ENCODE data around the gene POU4F2.

POU4F2 gene, protein sequence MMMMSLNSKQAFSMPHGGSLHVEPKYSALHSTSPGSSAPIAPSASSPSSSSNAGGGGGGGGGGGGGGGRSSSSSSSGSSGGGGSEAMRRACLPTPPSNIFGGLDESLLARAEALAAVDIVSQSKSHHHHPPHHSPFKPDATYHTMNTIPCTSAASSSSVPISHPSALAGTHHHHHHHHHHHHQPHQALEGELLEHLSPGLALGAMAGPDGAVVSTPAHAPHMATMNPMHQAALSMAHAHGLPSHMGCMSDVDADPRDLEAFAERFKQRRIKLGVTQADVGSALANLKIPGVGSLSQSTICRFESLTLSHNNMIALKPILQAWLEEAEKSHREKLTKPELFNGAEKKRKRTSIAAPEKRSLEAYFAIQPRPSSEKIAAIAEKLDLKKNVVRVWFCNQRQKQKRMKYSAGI

DNA sequence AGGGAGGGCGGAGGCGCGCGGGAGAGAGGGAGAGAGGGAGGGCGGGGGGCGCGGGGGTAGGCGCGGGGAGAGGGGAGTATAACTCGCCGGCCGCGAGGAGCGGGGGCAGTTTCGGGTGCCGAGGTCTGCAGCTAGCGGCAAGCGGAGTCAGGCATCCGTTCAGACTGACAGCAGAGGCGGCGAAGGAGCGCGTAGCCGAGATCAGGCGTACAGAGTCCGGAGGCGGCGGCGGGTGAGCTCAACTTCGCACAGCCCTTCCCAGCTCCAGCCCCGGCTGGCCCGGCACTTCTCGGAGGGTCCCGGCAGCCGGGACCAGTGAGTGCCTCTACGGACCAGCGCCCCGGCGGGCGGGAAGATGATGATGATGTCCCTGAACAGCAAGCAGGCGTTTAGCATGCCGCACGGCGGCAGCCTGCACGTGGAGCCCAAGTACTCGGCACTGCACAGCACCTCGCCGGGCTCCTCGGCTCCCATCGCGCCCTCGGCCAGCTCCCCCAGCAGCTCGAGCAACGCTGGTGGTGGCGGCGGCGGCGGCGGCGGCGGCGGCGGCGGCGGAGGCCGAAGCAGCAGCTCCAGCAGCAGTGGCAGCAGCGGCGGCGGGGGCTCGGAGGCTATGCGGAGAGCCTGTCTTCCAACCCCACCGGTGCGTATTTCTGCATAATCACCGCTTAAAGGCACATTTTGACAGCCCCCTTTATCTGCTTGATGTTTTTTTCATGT, at the start of gene POU4F2:
TSS of gene POU4F2 (plus strand) at position 108 of the 720 bp plus-strand sequence. CDS start at position 356, 248 bp downstream.
- no peak for DNase-seq

DNA sequence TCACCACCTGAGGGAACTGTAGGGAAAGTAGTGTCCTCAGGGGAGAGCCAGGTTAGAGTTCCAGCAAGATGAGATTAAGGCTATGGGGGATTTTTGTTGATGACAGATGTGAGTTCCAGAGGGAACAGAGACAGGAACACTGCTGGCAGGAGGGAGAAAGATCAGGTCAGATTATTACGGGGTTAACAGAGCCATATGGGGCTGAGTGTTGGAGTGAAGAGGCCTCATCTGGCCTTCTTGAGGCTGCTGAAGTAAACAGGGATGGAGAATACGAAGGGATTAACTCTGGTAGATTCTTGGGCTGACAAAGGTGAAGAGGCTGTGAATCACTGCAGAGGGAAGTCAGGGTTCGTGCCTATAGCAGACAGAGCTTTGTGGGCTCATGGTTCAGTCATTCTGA, 47.9 kb upstream of the POU4F2 start:
- DNase-seq, result no peak

DNA sequence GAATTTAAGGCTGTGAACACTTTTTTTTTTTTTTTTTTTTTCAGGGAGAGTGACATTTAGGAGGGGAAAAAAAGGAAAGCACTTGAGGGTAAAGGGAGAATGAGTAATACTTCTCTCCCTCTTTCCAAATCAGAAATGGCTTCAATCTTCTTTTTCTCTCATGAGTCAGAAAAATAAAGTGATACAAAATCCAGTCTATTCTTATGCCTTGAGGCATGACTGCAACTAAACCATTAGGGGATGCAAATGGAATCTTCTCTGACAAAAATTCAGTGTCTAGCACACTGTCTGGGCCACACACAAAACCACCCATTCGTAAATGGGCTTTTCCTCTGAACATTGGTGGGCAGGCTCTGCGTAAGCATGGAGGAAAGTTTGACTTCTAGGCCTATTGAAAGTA, 46.7 kb upstream of the POU4F2 start:
- DNase-seq, result no peak

DNA sequence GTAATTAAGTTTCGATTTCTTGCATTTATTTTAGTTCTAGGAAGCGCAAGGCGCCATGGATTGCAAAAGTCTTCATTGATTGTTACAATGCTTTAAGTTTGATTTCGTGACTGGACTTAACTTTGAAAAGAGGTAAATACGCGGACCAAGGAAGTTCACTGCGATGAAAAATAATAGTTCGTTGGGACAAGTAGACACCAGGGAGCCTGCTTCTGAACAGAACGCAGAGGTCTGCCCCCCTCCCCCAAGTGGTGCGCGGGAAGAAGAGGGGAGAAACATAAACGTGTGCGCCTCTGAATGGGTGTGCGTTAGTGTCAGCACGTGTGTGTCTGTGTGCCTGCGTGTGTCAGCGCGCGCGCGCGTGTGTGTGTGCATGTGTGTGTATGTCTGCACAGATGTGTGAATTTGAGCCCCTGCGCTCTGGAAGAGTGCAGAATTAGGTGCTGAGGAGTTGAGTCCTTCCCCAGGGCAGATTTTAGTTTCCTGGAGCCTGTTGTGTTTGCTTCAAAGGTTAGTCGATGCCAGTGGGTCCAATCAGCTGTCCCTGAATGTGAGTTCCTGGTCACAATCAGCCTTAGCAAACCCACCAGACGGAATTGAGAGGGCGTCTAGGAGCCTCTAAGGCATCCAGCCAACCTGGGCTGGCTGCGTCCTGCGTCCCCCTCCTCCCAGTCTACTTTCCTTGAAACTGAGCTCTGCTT, 5.8 kb upstream of the POU4F2 start:
- DNase-seq, result no peak

- DNase-seq, result no peak
These were observed 5.3 kb upstream of the POU4F2 start for GRCh38 chr4:146633471-146633800.

GRCh38 chr4:146634825-146635224, 3.9 kb upstream of the POU4F2 start:
- DNase-seq, result no peak

GRCh38 chr4:146637621-146638332, 916 bp upstream of the POU4F2 start:
- peak; percentile 47 to 63 for DNase-seq

GRCh38 chr4:146638333-146638785, 334 bp upstream of the POU4F2 start:
- no peak for DNase-seq

DNA sequence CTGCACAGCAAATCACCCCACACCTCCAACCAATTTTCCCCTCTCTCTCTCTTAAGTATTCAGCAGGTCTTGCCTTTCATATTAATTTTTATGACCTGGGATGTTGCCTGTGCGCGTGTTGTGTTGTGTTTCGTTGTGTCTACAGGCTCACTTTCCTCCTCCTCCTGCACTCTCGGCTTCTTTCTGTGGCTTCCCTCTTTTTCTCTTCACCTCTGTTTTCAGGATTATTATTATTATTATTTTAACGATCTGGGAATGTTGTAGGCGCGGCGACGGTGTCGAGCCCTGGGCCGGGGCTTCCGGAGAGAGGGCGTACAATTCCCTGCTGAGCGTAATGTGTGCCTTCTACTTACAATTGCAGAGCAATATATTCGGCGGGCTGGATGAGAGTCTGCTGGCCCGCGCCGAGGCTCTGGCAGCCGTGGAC, 826 bp downstream of the POU4F2 start:
- DNase-seq, result no peak

GRCh38 chr4:146640021-146640464, 1.4 kb downstream of the POU4F2 start:
- no peak for DNase-seq

GRCh38 chr4:146640465-146641061, 1.9 kb downstream of the POU4F2 start:
- DNase-seq, result no peak

DNA sequence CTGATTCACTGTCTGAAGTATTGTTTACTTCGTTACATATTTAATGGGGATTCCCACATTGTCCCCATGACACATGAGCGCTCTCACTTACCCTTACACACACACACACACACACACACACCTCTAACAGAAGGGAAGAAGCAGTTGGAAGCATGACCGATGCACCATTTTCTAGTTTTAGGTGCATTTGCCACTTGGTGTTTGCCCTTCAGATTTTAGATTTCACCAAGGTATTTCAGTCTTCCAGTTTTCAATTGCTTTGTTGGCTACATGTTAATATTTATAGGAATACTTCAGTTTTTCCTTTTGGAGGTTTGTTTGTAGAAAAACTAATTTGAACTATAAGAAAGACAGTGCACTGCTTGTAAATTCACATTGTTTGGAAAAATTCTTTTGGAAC, 3.1 kb downstream of the POU4F2 start:
- DNase-seq, result no peak

DNA sequence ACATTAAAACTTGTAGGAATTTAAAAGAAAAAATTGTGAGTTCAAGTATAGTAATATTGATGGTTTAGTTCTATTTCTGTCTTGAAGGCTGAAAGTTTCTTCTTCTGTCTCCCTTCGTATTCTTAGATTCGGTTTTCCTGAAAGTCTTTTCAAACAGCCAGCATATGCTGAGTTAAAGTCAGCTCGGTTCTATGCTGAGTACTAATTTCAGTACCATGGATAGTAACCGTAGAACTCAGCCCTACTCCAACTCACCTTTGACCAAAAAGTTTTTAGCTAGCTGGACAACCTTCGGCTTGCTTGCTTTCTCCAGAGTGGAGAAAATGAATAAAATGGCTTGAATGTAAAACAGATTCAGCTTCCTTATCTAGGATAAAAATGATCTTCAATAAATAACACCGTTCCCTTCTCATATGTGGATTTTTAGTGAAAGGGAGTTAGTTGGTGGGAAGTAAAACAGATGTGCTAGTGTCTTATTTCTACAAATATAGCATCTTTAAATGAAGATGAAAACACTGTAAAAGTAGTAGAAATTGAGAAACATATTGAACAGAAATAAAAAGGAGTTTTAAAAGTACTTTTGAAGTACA, 5.2 kb downstream of the POU4F2 start:
- DNase-seq, result no peak

- DNase-seq, result no peak
These were observed 7.2 kb downstream of the POU4F2 start for GRCh38 chr4:146645921-146646320.

DNA sequence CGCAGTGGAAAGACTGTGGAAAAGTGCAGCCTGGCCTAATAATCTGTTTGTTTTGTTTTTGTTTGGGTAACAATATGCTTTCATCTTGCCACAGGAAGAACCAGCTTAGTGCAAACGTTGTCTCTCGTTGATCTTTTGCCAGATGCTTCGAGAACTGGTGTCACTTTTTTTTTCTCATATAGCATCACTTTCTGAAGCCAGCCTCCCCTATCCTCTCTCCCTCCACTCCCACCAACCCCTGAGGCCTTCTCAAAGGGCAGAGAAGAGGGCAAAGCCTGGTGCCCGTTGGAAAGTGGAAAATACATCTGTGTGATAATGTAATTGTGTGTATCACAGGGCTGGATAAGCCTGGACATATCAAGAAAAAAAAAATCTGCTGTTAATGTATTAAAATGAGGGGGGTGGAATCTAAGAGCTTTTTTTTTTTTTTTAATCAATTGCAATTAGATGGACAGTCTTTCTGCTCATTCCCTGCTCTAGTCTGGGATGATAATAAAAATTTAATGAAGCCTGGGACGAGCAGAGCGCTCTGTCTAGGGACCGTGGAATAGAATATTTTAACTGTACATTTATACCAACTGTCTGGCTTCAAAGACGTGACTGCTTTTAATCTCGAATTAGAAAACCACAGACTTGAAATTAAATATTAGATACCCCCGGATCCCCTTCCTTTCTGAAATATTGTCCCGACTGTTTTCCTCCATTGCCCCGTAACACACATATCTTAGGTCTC, 8.1 kb downstream of the POU4F2 start:
- DNase-seq, result no peak

GRCh38 chr4:146647615-146648460, 9.1 kb downstream of the POU4F2 start:
- no peak for DNase-seq

GRCh38 chr4:146648461-146648783, 9.7 kb downstream of the POU4F2 start:
- no peak for DNase-seq

- no peak for DNase-seq
These were observed 10.5 kb downstream of the POU4F2 start for GRCh38 chr4:146649232-146649631.

GRCh38 chr4:146650034-146650433, 11.3 kb downstream of the POU4F2 start:
- DNase-seq, result no peak
